ENCODE data around the gene GCNA.

GCNA gene

GRCh38 chrX:71578253-71579135, at the start of gene GCNA:
TSS of gene GCNA (plus strand) at chrX:71578437. CDS start at chrX:71580822, 2,385 bp downstream.
- Histone ChIP-seq H3K4me3 (ENCODE audit: low read depth in 1 of 2, low read length in 2 of 2) (no peak within 1 kb of the TSS), H3K36me3 (ENCODE audit: control insufficient read depth in 1 of 2, insufficient read depth in 2 of 2, low read length in 2 of 2) (peaks cover 0 to 18% of the 10 kb centered on the region in 2 donors), H3K9ac (ENCODE audit: low read depth in 1 of 2, low read length in 2 of 2) (no peak within 1 kb of the TSS), H3K9me3 (ENCODE audit: control insufficient read depth in 1 of 2, low read length in 2 of 2) (no peaks in the 10 kb centered on the region), H3K27me3 (ENCODE audit: control insufficient read depth in 1 of 2, insufficient read depth in 2 of 2, low read length in 2 of 2) (no peaks in the 10 kb centered on the region), H3K4me1 (ENCODE audit: control insufficient read depth in 1 of 2, insufficient read depth in 2 of 2, low read length in 2 of 2) (no peaks in the 10 kb centered on the region), H3K27ac (ENCODE audit: low read depth, low read length) (no peak within 1 kb of the TSS)

GRCh38 chrX:71532078-71532752, 46.0 kb upstream of the GCNA start:
- Histone ChIP-seq H3K27ac (ENCODE audit: low read depth, low read length) (peak overlapping the region; percentile 84), H3K4me3 (ENCODE audit: low read depth in 1 of 2, low read length in 2 of 2) (peak overlapping the region; percentile 97 to 99), H3K36me3 (ENCODE audit: control insufficient read depth in 1 of 2, insufficient read depth in 2 of 2, low read length in 2 of 2) (no peaks in the 10 kb centered on the region), H3K9ac (ENCODE audit: low read depth in 1 of 2, low read length in 2 of 2) (peak overlapping the region; percentile 65 to 96), H3K27me3 (ENCODE audit: control insufficient read depth in 1 of 2, insufficient read depth in 2 of 2, low read length in 2 of 2) (no peaks in the 10 kb centered on the region), H3K4me1 (ENCODE audit: control insufficient read depth in 1 of 2, insufficient read depth in 2 of 2, low read length in 2 of 2) (peaks cover 4 to 5% of the 10 kb centered on the region in 2 donors), H3K9me3 (ENCODE audit: control insufficient read depth in 1 of 2, low read length in 2 of 2) (no peaks in the 10 kb centered on the region)

- Histone ChIP-seq H3K36me3 (ENCODE audit: control insufficient read depth in 1 of 2, insufficient read depth in 2 of 2, low read length in 2 of 2) (peaks cover 0 to 3% of the 10 kb centered on the region in 2 donors), H3K4me3 (ENCODE audit: low read depth in 1 of 2, low read length in 2 of 2) (peak within 1 kb of the TSS; percentile 97 to 99), H3K9ac (ENCODE audit: low read depth in 1 of 2, low read length in 2 of 2) (peak within 1 kb of the TSS; percentile 96), H3K27me3 (ENCODE audit: control insufficient read depth in 1 of 2, insufficient read depth in 2 of 2, low read length in 2 of 2) (no peaks in the 10 kb centered on the region), H3K4me1 (ENCODE audit: control insufficient read depth in 1 of 2, insufficient read depth in 2 of 2, low read length in 2 of 2) (peaks cover 5 to 7% of the 10 kb centered on the region in 2 donors), H3K27ac (ENCODE audit: low read depth, low read length) (peak within 1 kb of the TSS; percentile 87), H3K9me3 (ENCODE audit: control insufficient read depth in 1 of 2, low read length in 2 of 2) (no peaks in the 10 kb centered on the region)
Observed at GRCh38 chrX:71532753-71533425, 45.3 kb upstream of the GCNA start, which contains the start of gene OGT. TSS of gene OGT (plus strand) at chrX:71533104. CDS start at chrX:71533300, 196 bp downstream.

- Histone ChIP-seq H3K27me3 (ENCODE audit: control insufficient read depth in 1 of 2, insufficient read depth in 2 of 2, low read length in 2 of 2) (no peaks in the 10 kb centered on the region), H3K4me1 (ENCODE audit: control insufficient read depth in 1 of 2, insufficient read depth in 2 of 2, low read length in 2 of 2) (peaks cover 5 to 8% of the 10 kb centered on the region in 2 donors), H3K9ac (ENCODE audit: low read depth in 1 of 2, low read length in 2 of 2) (peak overlapping the region; percentile 96), H3K27ac (ENCODE audit: low read depth, low read length) (peak overlapping the region; percentile 87), H3K9me3 (ENCODE audit: control insufficient read depth in 1 of 2, low read length in 2 of 2) (no peaks in the 10 kb centered on the region), H3K36me3 (ENCODE audit: control insufficient read depth in 1 of 2, insufficient read depth in 2 of 2, low read length in 2 of 2) (peaks cover 0 to 3% of the 10 kb centered on the region in 2 donors), H3K4me3 (ENCODE audit: low read depth in 1 of 2, low read length in 2 of 2) (peak overlapping the region; percentile 97 to 99)
Observed at GRCh38 chrX:71533516-71533850, 44.8 kb upstream of the GCNA start.

GRCh38 chrX:71533851-71534561, 44.2 kb upstream of the GCNA start:
- peaks cover 0 to 3% of the 10 kb centered on the region in 2 donors for H3K36me3 ChIP-seq (ENCODE audit: control insufficient read depth in 1 of 2, insufficient read depth in 2 of 2, low read length in 2 of 2)
- no peaks in the 10 kb centered on the region for H3K27me3 ChIP-seq (ENCODE audit: control insufficient read depth in 1 of 2, insufficient read depth in 2 of 2, low read length in 2 of 2)
- H3K4me1 ChIP-seq (ENCODE audit: control insufficient read depth in 1 of 2, insufficient read depth in 2 of 2, low read length in 2 of 2) = peaks cover 5 to 8% of the 10 kb centered on the region in 2 donors
- peak overlapping the region; percentile 87 for H3K27ac ChIP-seq (ENCODE audit: low read depth, low read length)
- H3K9me3 ChIP-seq (ENCODE audit: control insufficient read depth in 1 of 2, low read length in 2 of 2) = no peaks in the 10 kb centered on the region
- H3K9ac ChIP-seq (ENCODE audit: low read depth in 1 of 2, low read length in 2 of 2) = peak overlapping the region; percentile 96
- peak overlapping the region; percentile 97 to 99 for H3K4me3 ChIP-seq (ENCODE audit: low read depth in 1 of 2, low read length in 2 of 2)

GRCh38 chrX:71534773-71535544, 43.3 kb upstream of the GCNA start:
- peaks cover 0 to 3% of the 10 kb centered on the region in 2 donors for H3K36me3 ChIP-seq (ENCODE audit: control insufficient read depth in 1 of 2, insufficient read depth in 2 of 2, low read length in 2 of 2)
- no peak overlapping the region for H3K27ac ChIP-seq (ENCODE audit: low read depth, low read length)
- peak overlapping the region; percentile 96 for H3K9ac ChIP-seq (ENCODE audit: low read depth in 1 of 2, low read length in 2 of 2)
- H3K9me3 ChIP-seq (ENCODE audit: control insufficient read depth in 1 of 2, low read length in 2 of 2) = no peaks in the 10 kb centered on the region
- peaks cover 5 to 15% of the 10 kb centered on the region in 2 donors for H3K4me1 ChIP-seq (ENCODE audit: control insufficient read depth in 1 of 2, insufficient read depth in 2 of 2, low read length in 2 of 2)
- H3K4me3 ChIP-seq (ENCODE audit: low read depth in 1 of 2, low read length in 2 of 2) = peak overlapping the region; percentile 97 to 99
- no peaks in the 10 kb centered on the region for H3K27me3 ChIP-seq (ENCODE audit: control insufficient read depth in 1 of 2, insufficient read depth in 2 of 2, low read length in 2 of 2)

GRCh38 chrX:71536285-71536684, 42.0 kb upstream of the GCNA start:
- no peak overlapping the region for H3K27ac ChIP-seq (ENCODE audit: low read depth, low read length)

GRCh38 chrX:71537743-71538142, 40.5 kb upstream of the GCNA start:
- Histone ChIP-seq H3K9me3 (ENCODE audit: control insufficient read depth in 1 of 2, low read length in 2 of 2) (no peaks in the 10 kb centered on the region), H3K36me3 (ENCODE audit: control insufficient read depth in 1 of 2, insufficient read depth in 2 of 2, low read length in 2 of 2) (peaks cover 3 to 6% of the 10 kb centered on the region in 2 donors), H3K27me3 (ENCODE audit: control insufficient read depth in 1 of 2, insufficient read depth in 2 of 2, low read length in 2 of 2) (no peaks in the 10 kb centered on the region), H3K27ac (ENCODE audit: low read depth, low read length) (no peak overlapping the region), H3K4me1 (ENCODE audit: control insufficient read depth in 1 of 2, insufficient read depth in 2 of 2, low read length in 2 of 2) (peaks cover 26 to 35% of the 10 kb centered on the region in 2 donors), H3K4me3 (ENCODE audit: low read depth in 1 of 2, low read length in 2 of 2) (no peak overlapping the region), H3K9ac (ENCODE audit: low read depth in 1 of 2, low read length in 2 of 2) (no peak overlapping the region)

More at GRCh38 chrX:71536285-71536684, 42.0 kb upstream of the GCNA start:
- Histone ChIP-seq H3K4me3 (ENCODE audit: low read depth in 1 of 2, low read length in 2 of 2) (peak overlapping the region; percentile 43 to 99), H3K9me3 (ENCODE audit: control insufficient read depth in 1 of 2, low read length in 2 of 2) (no peaks in the 10 kb centered on the region), H3K36me3 (ENCODE audit: control insufficient read depth in 1 of 2, insufficient read depth in 2 of 2, low read length in 2 of 2) (peaks cover 3 to 4% of the 10 kb centered on the region in 2 donors), H3K4me1 (ENCODE audit: control insufficient read depth in 1 of 2, insufficient read depth in 2 of 2, low read length in 2 of 2) (peaks cover 13 to 25% of the 10 kb centered on the region in 2 donors), H3K9ac (ENCODE audit: low read depth in 1 of 2, low read length in 2 of 2) (peak overlapping the region in 1 of 2 donors; percentile 47), H3K27me3 (ENCODE audit: control insufficient read depth in 1 of 2, insufficient read depth in 2 of 2, low read length in 2 of 2) (no peaks in the 10 kb centered on the region)

GRCh38 chrX:71540801-71541200, 37.4 kb upstream of the GCNA start:
- Histone ChIP-seq H3K27ac (ENCODE audit: low read depth, low read length) (no peak overlapping the region), H3K27me3 (ENCODE audit: control insufficient read depth in 1 of 2, insufficient read depth in 2 of 2, low read length in 2 of 2) (no peaks in the 10 kb centered on the region), H3K36me3 (ENCODE audit: control insufficient read depth in 1 of 2, insufficient read depth in 2 of 2, low read length in 2 of 2) (peaks cover 7 to 16% of the 10 kb centered on the region in 2 donors), H3K9me3 (ENCODE audit: control insufficient read depth in 1 of 2, low read length in 2 of 2) (no peaks in the 10 kb centered on the region), H3K4me3 (ENCODE audit: low read depth in 1 of 2, low read length in 2 of 2) (no peak overlapping the region), H3K9ac (ENCODE audit: low read depth in 1 of 2, low read length in 2 of 2) (no peak overlapping the region), H3K4me1 (ENCODE audit: control insufficient read depth in 1 of 2, insufficient read depth in 2 of 2, low read length in 2 of 2) (peaks cover 28 to 41% of the 10 kb centered on the region in 2 donors)
